22Rv1 (cell line): ENCODE results near the gene DCDC1.

Experiments used
- CTCF ChIP-seq: fragments of 450-650 bp; IDR thresholded peaks from 2 replicates; pipeline ENCODE4 v1.5.1; 2017; ENCODE audit warnings: mild to moderate bottlenecking
- ZFX ChIP-seq: fragments of 450-650 bp; IDR thresholded peaks from 2 replicates; pipeline ENCODE4 v1.6.1; 2017; ENCODE audit warnings: antibody characterized with exemption, borderline replicate concordance

DNA sequence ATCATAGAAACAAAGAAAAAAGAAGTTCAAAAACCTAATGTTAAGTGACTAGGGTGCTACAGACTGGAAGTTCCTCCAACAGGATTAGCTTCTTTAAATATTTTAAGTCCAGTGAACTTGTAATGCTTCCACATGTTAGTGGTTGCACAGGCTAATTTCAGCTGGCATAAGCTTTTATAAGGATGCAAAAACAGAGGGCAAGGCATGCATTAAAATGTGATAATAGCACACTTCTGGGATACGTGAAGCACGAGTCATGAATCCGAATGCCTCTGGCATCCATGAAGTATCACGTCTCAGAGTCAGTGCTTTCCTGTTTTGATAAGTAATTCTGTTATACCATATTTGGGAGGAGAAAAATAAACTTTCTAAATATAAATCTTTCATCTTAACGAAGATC is 106.8 kb downstream of the DCDC1 start:
- TF ChIP-seq CTCF (no peak), ZFX (no peak)
